K562 (cell line): ENCODE results near the gene LONRF3. TPM values are rescaled to one million over a fixed set of nuclear protein-coding genes. Genes with fewer than 3 reads are reported as not detected.

Experiments used
- ATAC-seq: fragments of 200-7000 bp; cut with Tn5 transposase; 3 replicates; pipeline ENCODE4 v1.9.1; 2020; ENCODE audit warnings: moderate library complexity
- BruUV-seq: library from RNA; stranded (reverse); fragments of 400-500 nt; replicated peaks from 2 replicates; lab custom pipeline; 2021; lab: Mats Ljungman, UMichigan
- CTCF ChIA-PET: fragments of 300-600 bp; formaldehyde crosslinking; extraction: SDS; loops from one replicate; lab custom pipeline; 2021; ENCODE audit warnings: low intra/inter-chr PET ratio; lab: Yijun Ruan, JAX
- POLR2A ChIA-PET: fragments of 300-600, 350-650 bp; sonication (Branson Sonifier 250); formaldehyde crosslinking; extraction: SDS; loops from one replicate; lab custom pipeline; 2021; ENCODE audit warnings: antibody characterized with exemption, inconsistent platforms; lab: Yijun Ruan, JAX
- DNase-seq, 4 experiments: peaks; one replicate each; pipeline versions ENCODE4 v3.0.0 to v3.0.0-alpha.2; 2011 to 2018; ENCODE audit warnings: low spot score in 3 of 4, mixed read lengths in 3 of 4; ENCODE audit errors: extremely low read depth in 1 of 4
- FAIRE-seq: peaks from 2 replicates; lab custom pipeline; 2011; peaks lifted over from hg19 to GRCh38; lab: Jason Lieb, UNC
- H2AFZ ChIP-seq: 2 replicates; pipeline ENCODE4 v1.6.0; 2011; ENCODE audit warnings: low read depth, low read length, control low read depth, inconsistent platforms
- H3K27ac ChIP-seq: fragments of 200-600 bp; 3 replicates; pipeline ENCODE4 v1.8.0; 2011; ENCODE audit warnings: low read depth, mild to moderate bottlenecking, control low read depth, inconsistent platforms, low read length, moderate library complexity, mixed read lengths; ENCODE audit errors: extremely low read depth
- H3K27me3 ChIP-seq, 2 experiments: fragments of 300-600 bp in 1 of 2; 2 replicates in 1 of 2; 3 replicates in 1 of 2; pipeline versions ENCODE4 v1.6.0 to v1.8.0; 2011; ENCODE audit warnings: inconsistent platforms in 2 of 2, low read length in 2 of 2, mild to moderate bottlenecking in 1 of 2, mixed read lengths in 1 of 2, moderate library complexity in 1 of 2; ENCODE audit not compliant: control insufficient read depth in 2 of 2, insufficient read depth in 2 of 2
- H3K36me3 ChIP-seq: fragments of 300-600 bp; 3 replicates; pipeline ENCODE4 v1.8.0; 2011; ENCODE audit warnings: mild to moderate bottlenecking, low read length, inconsistent platforms; ENCODE audit not compliant: control insufficient read depth, insufficient read depth
- H3K4me1 ChIP-seq, 2 experiments: fragments of 200-600 bp in 1 of 2; replicated peaks in 1 of 2; 2 replicates in 1 of 2; 3 replicates in 1 of 2; pipeline versions ENCODE4 v1.5.1 to v1.8.0; 2011; ENCODE audit warnings: inconsistent platforms in 2 of 2, low read length in 2 of 2, mild to moderate bottlenecking in 1 of 2, mixed read lengths in 1 of 2, moderate library complexity in 1 of 2; ENCODE audit not compliant: control insufficient read depth in 2 of 2, insufficient read depth in 2 of 2
- H3K4me2 ChIP-seq: 2 replicates; pipeline ENCODE4 v1.6.1; 2011; ENCODE audit warnings: low read length, control low read depth, inconsistent platforms, mixed read lengths; ENCODE audit not compliant: insufficient read depth
- H3K4me3 ChIP-seq: fragments of 200-600 bp; sonication (generic), shearing (Covaris generic); 2 replicates; pipeline ENCODE4 v1.5.1; 2016; ENCODE audit warnings: control low read depth, inconsistent platforms
- H3K79me2 ChIP-seq: fragments of 200-600 bp; 3 replicates; pipeline ENCODE4 v1.8.0; 2011; ENCODE audit warnings: low read length, inconsistent platforms; ENCODE audit not compliant: control insufficient read depth, insufficient read depth
- H3K9ac ChIP-seq, 2 experiments: 2 replicates each; pipeline versions ENCODE4 v1.6.0 to v1.6.1; 2011; ENCODE audit warnings: low read depth in 2 of 2, low read length in 2 of 2, control low read depth in 1 of 2, inconsistent platforms in 1 of 2, mild to moderate bottlenecking in 1 of 2, mixed read lengths in 1 of 2; ENCODE audit not compliant: insufficient read depth in 1 of 2
- H3K9me1 ChIP-seq: one replicate; pipeline ENCODE4 v1.6.0; 2011; ENCODE audit warnings: inconsistent platforms, mild to moderate bottlenecking, low read length, moderate library complexity; ENCODE audit not compliant: control insufficient read depth, insufficient read depth
- H3K9me3 ChIP-seq: replicated peaks from 2 replicates; pipeline ENCODE4 v1.5.1; 2011; ENCODE audit warnings: low read depth, low read length, inconsistent platforms; ENCODE audit not compliant: control insufficient read depth, insufficient read depth
- H4K20me1 ChIP-seq: replicated peaks from 2 replicates; pipeline ENCODE4 v1.6.1; 2011; ENCODE audit warnings: low read length, inconsistent platforms, mixed read lengths; ENCODE audit not compliant: control insufficient read depth, insufficient read depth
- AFF1 ChIP-seq, 2 experiments: fragments of 450-650 bp; IDR thresholded peaks; 2 replicates each; pipeline ENCODE4 v1.6.1; 2018; ENCODE audit warnings: mild to moderate bottlenecking in 2 of 2, low read depth in 1 of 2; ENCODE audit not compliant: partially characterized antibody in 2 of 2
- ATF7 ChIP-seq: fragments of 450-650 bp; IDR thresholded peaks from 2 replicates; pipeline ENCODE4 v1.7.1; 2014; ENCODE audit warnings: mild to moderate bottlenecking, moderate library complexity
- BDP1 ChIP-seq: IDR thresholded peaks from 3 replicates; pipeline ENCODE4 v1.6.1; 2011; ENCODE audit not compliant: insufficient read length, insufficient read depth
- CAMTA2 ChIP-seq: fragments of 250-450 bp; sonication (Bioruptor Pico); conservative IDR thresholded peaks from 2 replicates; pipeline ENCODE4 v1.5.1; 2022
- CBX8 ChIP-seq: fragments of 200-600 bp; sonication (generic); IDR thresholded peaks from 2 replicates; pipeline ENCODE4 v1.6.1; 2012; ENCODE audit warnings: borderline replicate concordance, mixed run types, low read depth, mild to moderate bottlenecking, moderate library complexity, mixed read lengths, low read length, control low read depth, inconsistent platforms; ENCODE audit not compliant: poor library complexity, severe bottlenecking; ENCODE audit errors: extremely low read depth
- COPS2 ChIP-seq: fragments of 450-650 bp; conservative IDR thresholded peaks from 2 replicates; pipeline ENCODE4 v1.6.1; 2016; ENCODE audit warnings: mild to moderate bottlenecking, moderate library complexity
- ELK1 ChIP-seq: sonication (generic); formaldehyde crosslinking; IDR thresholded peaks from 2 replicates; pipeline ENCODE4 v1.8.1; 2022; ENCODE audit warnings: missing genetic modification reagents
- FOXK1 ChIP-seq: sonication (generic); formaldehyde crosslinking; IDR thresholded peaks from 2 replicates; pipeline ENCODE4 v1.8.0; 2022; ENCODE audit warnings: missing genetic modification reagents, mild to moderate bottlenecking, borderline replicate concordance
- GTF2E2 ChIP-seq: fragments of 200-800 bp; sonication (Bioruptor generic); IDR thresholded peaks from 2 replicates; pipeline ENCODE4 v1.6.1; 2016; ENCODE audit warnings: missing genetic modification characterization, missing compliant biosample characterization
- HMG20A ChIP-seq: fragments of 450-650 bp; formaldehyde crosslinking; conservative IDR thresholded peaks from 2 replicates; pipeline ENCODE4 v1.4.0; 2020; ENCODE audit warnings: mild to moderate bottlenecking, mixed read lengths
- HNRNPL ChIP-seq: fragments of 200-400 bp; formaldehyde crosslinking; IDR thresholded peaks from 2 replicates; pipeline ENCODE4 v1.6.1; 2017; ENCODE audit warnings: low read depth, mild to moderate bottlenecking, low read length
- MAFG ChIP-seq: fragments of 450-650 bp; conservative IDR thresholded peaks from 2 replicates; pipeline ENCODE4 v1.6.1; 2016; ENCODE audit warnings: missing genetic modification characterization, missing compliant biosample characterization
- MAX ChIP-seq: sonication (generic); formaldehyde crosslinking; IDR thresholded peaks from 2 replicates; pipeline ENCODE4 v1.9.0; 2022; ENCODE audit warnings: mild to moderate bottlenecking, missing genetic modification reagents
- SOX6 ChIP-seq: fragments of 450-650 bp; IDR thresholded peaks from 2 replicates; pipeline ENCODE4 v1.6.1; 2014; ENCODE audit warnings: mild to moderate bottlenecking
- SRSF7 ChIP-seq: fragments of 200-400 bp; formaldehyde crosslinking; optimal IDR thresholded peaks from 2 replicates; pipeline ENCODE3; 2017; ENCODE audit warnings: mild to moderate bottlenecking, low read depth, low read length
- SUPT5H ChIP-seq: fragments of 450-650 bp; IDR thresholded peaks from 2 replicates; pipeline ENCODE4 v1.6.1; 2016
- ZBTB17 ChIP-seq: fragments of 450-650 bp; formaldehyde crosslinking; IDR thresholded peaks from 2 replicates; pipeline ENCODE4 v1.4.0; 2020; ENCODE audit warnings: mild to moderate bottlenecking
- ZNF253 ChIP-seq: fragments of 250-450 bp; sonication (Bioruptor Pico); conservative IDR thresholded peaks from 2 replicates; pipeline ENCODE4 v1.6.1; 2021; ENCODE audit warnings: mild to moderate bottlenecking
- ZNF695 ChIP-seq: fragments of 450-650 bp; formaldehyde crosslinking; IDR thresholded peaks from 2 replicates; pipeline ENCODE4 v1.4.0; 2020; ENCODE audit warnings: mild to moderate bottlenecking, moderate library complexity
- WGBS: fragments of 100-300 bp; shearing (Covaris generic); methylation state at CpG from one replicate; pipeline ENCODE4 v1.1.6; 2016; ENCODE audit warnings: low coverage, mixed read lengths; ENCODE audit not compliant: insufficient coverage; ENCODE audit errors: missing lambda C conversion rate; 5-methylcytosine and 5-hydroxymethylcytosine counted together
- in situ Hi-C: fragments of 300-500 bp; cut with MboI; formaldehyde crosslinking; loops from 4 replicates; pipeline ENCODE4 v1.15.0; 2018; ENCODE audit warnings: inconsistent platforms, mixed read lengths
- intact Hi-C: fragments of 100-400 bp; cut with micrococcal nuclease; formaldehyde crosslinking; loops from 2 replicates; pipeline ENCODE4 v1.14.2; 2022
- polyA plus RNA-seq, 8 experiments: library from polyadenylated mRNA; depleted of rRNA in 4 of 8; stranded (reverse) in 5 of 8; unstranded in 3 of 8; fragments of >200 nt; fragmentation: Nextera tagmentation in 2 of 8; fragmentation: Illumina TruSeq in 1 of 8; extraction: Ambion mirVana in 2 of 8; extraction: Trizol in 1 of 8; gene quantifications; 2 replicates each; pipeline versions ENCODE4 v1.2.1 to v1.2.3, GENCODE V29; 2011 to 2014; ENCODE audit warnings: inconsistent platforms in 1 of 8, missing spikeins in 1 of 8
- total RNA-seq, 7 experiments: library from RNA; depleted of rRNA in 6 of 7; stranded (reverse); fragments of >200 nt in 6 of 7; fragmentation: Illumina TruSeq in 2 of 7; extraction: Trizol in 2 of 7; gene quantifications; 2 replicates each; pipeline versions ENCODE4 v1.2.1 to v1.2.3, GENCODE V29; 2011 to 2021; ENCODE audit warnings: low replicate concordance in 1 of 7

LONRF3 gene
- total and polyA plus RNA-seq, 9 of the 15 experiments (the other 6 are each of a cell fraction or from before 2014, with no cell fraction given) = 1.3 to 22.0 (median 8.7) TPM

GRCh38 chrX:119025900-119026299 lies 51.5 kb downstream of the LONRF3 start:
- Histone ChIP-seq H3K36me3 (no peaks in the 10 kb centered on the region), H3K9me3 (no peaks in the 10 kb centered on the region), H2AFZ (no peak overlapping the region), H3K9ac (no peak overlapping the region), H3K4me2 (no peak overlapping the region), H3K79me2 (no peaks in the 10 kb centered on the region), H3K4me3 (no peak overlapping the region), H3K4me1 (peaks cover 0 to 4% of the 10 kb centered on the region in 2 experiments; a peak in 2 of 5 replicates), H3K9me1 (no peaks in the 10 kb centered on the region), H3K27me3 (no peaks in the 10 kb centered on the region; a peak in 1 of 5 replicates), H4K20me1 (no peaks in the 10 kb centered on the region), H3K27ac (no peak overlapping the region)
- no peak for DNase-seq
- 48% methylated on average over 5 of the region's 5 CpGs for WGBS
- intact Hi-C loops = no loop called here
- FAIRE-seq = no peak
- ATAC-seq = no peak
- in situ Hi-C loops = no loop called here
- ChIA-PET CTCF (no interaction called here), POLR2A (no interaction called here)
- BruUV-seq = no TSS peak
- no peak for TF ChIP-seq ZNF695 (CRISPR knock-in tag)
- TF ChIP-seq SOX6 = no peak
- TF ChIP-seq ZNF253 (CRISPR knock-in tag) = no peak
- TF ChIP-seq FOXK1 (CRISPR knock-in tag) = no peak
- TF ChIP-seq COPS2 = no peak
- TF ChIP-seq BDP1 = no peak
- no peak for TF ChIP-seq HMG20A (CRISPR knock-in tag)
- no peak for TF ChIP-seq ZBTB17
- no peak for TF ChIP-seq GTF2E2 (tag)
- no peak for TF ChIP-seq HNRNPL
- TF ChIP-seq AFF1 (IDR thresholded peaks at IDR 0.05; ENCODE audit: low read depth in 1 of 2, partially characterized antibody in 2 of 2) = no peak
- TF ChIP-seq ATF7 = no peak
- TF ChIP-seq CAMTA2 (CRISPR knock-in tag) = no peak
- TF ChIP-seq SRSF7 = no peak
- no peak for TF ChIP-seq CBX8
- no peak for TF ChIP-seq MAFG (tag)
- no peak for TF ChIP-seq SUPT5H
- TF ChIP-seq MAX (CRISPR knock-in tag) = no peak
- TF ChIP-seq ELK1 (CRISPR knock-in tag) = no peak
